ENCODE data around the gene SPEM2.

DNA sequence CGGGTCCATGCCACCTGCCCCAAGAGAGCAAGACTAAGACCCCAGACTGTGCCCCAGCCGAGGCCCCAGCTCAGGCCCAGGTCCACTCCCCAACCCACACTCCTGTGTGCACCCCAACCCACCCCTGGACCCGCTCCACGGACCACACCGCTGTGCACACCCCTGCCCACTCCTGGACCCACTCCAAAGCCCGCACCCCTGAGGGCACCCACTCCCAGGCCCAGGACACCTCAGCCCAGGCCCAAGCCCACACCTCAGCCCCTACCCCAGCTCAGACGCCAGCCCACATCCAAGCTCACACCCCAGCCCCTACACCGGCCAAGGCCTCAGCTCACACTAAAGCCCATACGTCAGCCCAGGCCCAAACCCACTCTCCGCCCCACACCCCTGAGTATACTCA lies 4.3 kb downstream of the SPEM2 start:
- TF ChIP-seq, protein P1, sequence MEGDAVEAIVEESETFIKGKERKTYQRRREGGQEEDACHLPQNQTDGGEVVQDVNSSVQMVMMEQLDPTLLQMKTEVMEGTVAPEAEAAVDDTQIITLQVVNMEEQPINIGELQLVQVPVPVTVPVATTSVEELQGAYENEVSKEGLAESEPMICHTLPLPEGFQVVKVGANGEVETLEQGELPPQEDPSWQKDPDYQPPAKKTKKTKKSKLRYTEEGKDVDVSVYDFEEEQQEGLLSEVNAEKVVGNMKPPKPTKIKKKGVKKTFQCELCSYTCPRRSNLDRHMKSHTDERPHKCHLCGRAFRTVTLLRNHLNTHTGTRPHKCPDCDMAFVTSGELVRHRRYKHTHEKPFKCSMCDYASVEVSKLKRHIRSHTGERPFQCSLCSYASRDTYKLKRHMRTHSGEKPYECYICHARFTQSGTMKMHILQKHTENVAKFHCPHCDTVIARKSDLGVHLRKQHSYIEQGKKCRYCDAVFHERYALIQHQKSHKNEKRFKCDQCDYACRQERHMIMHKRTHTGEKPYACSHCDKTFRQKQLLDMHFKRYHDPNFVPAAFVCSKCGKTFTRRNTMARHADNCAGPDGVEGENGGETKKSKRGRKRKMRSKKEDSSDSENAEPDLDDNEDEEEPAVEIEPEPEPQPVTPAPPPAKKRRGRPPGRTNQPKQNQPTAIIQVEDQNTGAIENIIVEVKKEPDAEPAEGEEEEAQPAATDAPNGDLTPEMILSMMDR (IDR thresholded peaks at IDR 0.05; ENCODE audit: poor library complexity, severe bottlenecking), result no peak
- TF ChIP-seq RAD21 (conservative IDR thresholded peaks at IDR 0.05), result no peak
- no peak for TF ChIP-seq EZH2 (IDR thresholded peaks at IDR 0.05; ENCODE audit: borderline replicate concordance, insufficient read depth, low read length, poor library complexity, severe bottlenecking)
- no peak for TF ChIP-seq POLR2AphosphoS5 (IDR thresholded peaks at IDR 0.05)
- no peak for TF ChIP-seq TAF1 (IDR thresholded peaks at IDR 0.05; ENCODE audit: low read depth)
